Loucy (cell line): Measurements from ENCODE around the gene PCCA.

Experiments
- H2AFZ ChIP-seq: fragments of 200-600 bp; sonication (generic); 2 replicates; pipeline ENCODE4 v1.6.0; 2016; ENCODE audit warnings: antibody characterized with exemption, mild to moderate bottlenecking, low read length, moderate library complexity
- H3F3A ChIP-seq: fragments of 200-600 bp; 2 replicates; pipeline ENCODE4 v1.6.0; 2016; ENCODE audit warnings: antibody characterized with exemption, low read depth, mild to moderate bottlenecking
- H3K27me3 ChIP-seq: fragments of 200-600 bp; sonication (generic); 2 replicates; pipeline ENCODE4 v1.6.1; 2014; ENCODE audit warnings: low read length, mild to moderate bottlenecking; ENCODE audit not compliant: insufficient read depth, poor library complexity, severe bottlenecking
- H3K36me3 ChIP-seq: fragments of 200-600 bp; sonication (generic); 2 replicates; pipeline ENCODE4 v1.6.1; 2016; ENCODE audit warnings: low read length; ENCODE audit not compliant: insufficient read depth
- H3K4me1 ChIP-seq: fragments of 200-600 bp; sonication (generic); 2 replicates; pipeline ENCODE4 v1.5.1; 2014; ENCODE audit warnings: low read length, mild to moderate bottlenecking; ENCODE audit not compliant: insufficient read depth, poor library complexity, severe bottlenecking
- H3K4me2 ChIP-seq: fragments of 200-600 bp; sonication (generic); 2 replicates; pipeline ENCODE4 v1.6.0; 2014; ENCODE audit warnings: antibody characterized with exemption, low read length, low read depth, mild to moderate bottlenecking; ENCODE audit not compliant: poor library complexity, severe bottlenecking
- H3K4me3 ChIP-seq: fragments of 200-600 bp; sonication (generic); 2 replicates; pipeline ENCODE4 v1.5.1; 2014; ENCODE audit warnings: low read length, mild to moderate bottlenecking, mixed read lengths; ENCODE audit not compliant: poor library complexity, severe bottlenecking
- H3K79me2 ChIP-seq: fragments of 200-600 bp; sonication (generic); 2 replicates; pipeline ENCODE4 v1.6.1; 2014; ENCODE audit warnings: low read length; ENCODE audit not compliant: insufficient read depth
- H3K9ac ChIP-seq: fragments of 200-600 bp; sonication (generic); 2 replicates; pipeline ENCODE4 v1.6.0; 2014; ENCODE audit warnings: mild to moderate bottlenecking, low read depth, low read length, moderate library complexity; ENCODE audit not compliant: poor library complexity, severe bottlenecking
- H3K9me2 ChIP-seq: fragments of 200-600 bp; sonication (generic); replicated peaks from 2 replicates; pipeline ENCODE4 v1.6.1; 2016; ENCODE audit warnings: low read depth, low read length, mixed read lengths
- H3K9me3 ChIP-seq: fragments of 200-600 bp; sonication (generic); 2 replicates; pipeline ENCODE4 v1.6.1; 2014; ENCODE audit warnings: mild to moderate bottlenecking, antibody characterized with exemption, low read length, low read depth; ENCODE audit not compliant: insufficient read depth
- H4K20me1 ChIP-seq: fragments of 200-600 bp; sonication (generic); 2 replicates; pipeline ENCODE4 v1.6.0; 2014; ENCODE audit warnings: antibody characterized with exemption, low read length, mild to moderate bottlenecking; ENCODE audit not compliant: insufficient read depth, poor library complexity, severe bottlenecking
- CTCF ChIP-seq: fragments of 200-600 bp; sonication (generic); conservative IDR thresholded peaks from 2 replicates; pipeline ENCODE4 v1.5.1; 2014; ENCODE audit warnings: mild to moderate bottlenecking, antibody characterized with exemption, low read length
- EZH2phosphoT487 ChIP-seq: fragments of 200-600 bp; IDR thresholded peaks from 2 replicates; pipeline ENCODE4 v1.6.1; 2018; ENCODE audit warnings: antibody characterized with exemption, mild to moderate bottlenecking, moderate library complexity, borderline replicate concordance

Gene PCCA

GRCh38 chr13:100443998-100444328 lies 355.1 kb downstream of the PCCA start:
- H3K4me3 ChIP-seq: no peak overlapping the region
- H3K9me3 ChIP-seq: no peaks in the 10 kb centered on the region
- peaks cover 3% of the 10 kb centered on the region; the same call in 1 of the 2 replicates for H3K36me3 ChIP-seq
- H3K4me2 ChIP-seq: no peak overlapping the region
- no peak overlapping the region for H2AFZ ChIP-seq
- H4K20me1 ChIP-seq: no peaks in the 10 kb centered on the region
- no peak overlapping the region for H3K9ac ChIP-seq
- no peaks in the 10 kb centered on the region for H3K4me1 ChIP-seq
- no peaks in the 10 kb centered on the region for H3K79me2 ChIP-seq
- no peaks in the 10 kb centered on the region for H3K9me2 ChIP-seq
- no peaks in the 10 kb centered on the region for H3K27me3 ChIP-seq
- TF ChIP-seq EZH2phosphoT487: no peak
- TF ChIP-seq CTCF: no peak
- H3F3A ChIP-seq: no peaks in the 10 kb centered on the region

- H3K79me2 ChIP-seq: no peaks in the 10 kb centered on the region
- H3K4me3 ChIP-seq: no peak overlapping the region
- H3K9me3 ChIP-seq: no peaks in the 10 kb centered on the region
- H3K27me3 ChIP-seq: no peaks in the 10 kb centered on the region
- H3K9me2 ChIP-seq: no peaks in the 10 kb centered on the region
- H4K20me1 ChIP-seq: no peaks in the 10 kb centered on the region
- no peak overlapping the region for H3K9ac ChIP-seq
- H3K4me1 ChIP-seq: no peaks in the 10 kb centered on the region
- H3K36me3 ChIP-seq: peaks cover 10% of the 10 kb centered on the region; the same call in 1 of the 2 replicates
- H3K4me2 ChIP-seq: no peak overlapping the region
- no peaks in the 10 kb centered on the region for H3F3A ChIP-seq
- no peak overlapping the region for H2AFZ ChIP-seq
- TF ChIP-seq EZH2phosphoT487 (no peak), CTCF (no peak)
Measured at GRCh38 chr13:100447831-100448230, 358.9 kb downstream of the PCCA start.

GRCh38 chr13:100451923-100452322 lies 363.0 kb downstream of the PCCA start:
- Histone ChIP-seq H3K9ac (no peak overlapping the region), H3K36me3 (peaks cover 10% of the 10 kb centered on the region; the same call in 1 of the 2 replicates), H3K27me3 (no peaks in the 10 kb centered on the region), H3K79me2 (no peaks in the 10 kb centered on the region), H4K20me1 (no peaks in the 10 kb centered on the region), H2AFZ (no peak overlapping the region), H3K4me3 (no peak overlapping the region), H3K4me2 (no peak overlapping the region), H3K9me2 (no peaks in the 10 kb centered on the region), H3K4me1 (peaks cover 10% of the 10 kb centered on the region), H3F3A (no peaks in the 10 kb centered on the region), H3K9me3 (no peaks in the 10 kb centered on the region)
- TF ChIP-seq EZH2phosphoT487 (no peak), CTCF (no peak)
